Stimulated activated CD8-positive, alpha-beta memory T cell treated with anti-CD3 and anti-CD28 coated beads, Interleukin-4, amount 100 ng/mL, for 1 hour (primary cell): ENCODE data around the gene SEZ6L.

Experiments
- DNase-seq, 2 donors: peaks; one replicate each; pipeline ENCODE4 v3.0.0-alpha.2; 2020; ENCODE audit warnings: low read depth in 2 of 2, low spot score in 1 of 2

Gene SEZ6L

DNA sequence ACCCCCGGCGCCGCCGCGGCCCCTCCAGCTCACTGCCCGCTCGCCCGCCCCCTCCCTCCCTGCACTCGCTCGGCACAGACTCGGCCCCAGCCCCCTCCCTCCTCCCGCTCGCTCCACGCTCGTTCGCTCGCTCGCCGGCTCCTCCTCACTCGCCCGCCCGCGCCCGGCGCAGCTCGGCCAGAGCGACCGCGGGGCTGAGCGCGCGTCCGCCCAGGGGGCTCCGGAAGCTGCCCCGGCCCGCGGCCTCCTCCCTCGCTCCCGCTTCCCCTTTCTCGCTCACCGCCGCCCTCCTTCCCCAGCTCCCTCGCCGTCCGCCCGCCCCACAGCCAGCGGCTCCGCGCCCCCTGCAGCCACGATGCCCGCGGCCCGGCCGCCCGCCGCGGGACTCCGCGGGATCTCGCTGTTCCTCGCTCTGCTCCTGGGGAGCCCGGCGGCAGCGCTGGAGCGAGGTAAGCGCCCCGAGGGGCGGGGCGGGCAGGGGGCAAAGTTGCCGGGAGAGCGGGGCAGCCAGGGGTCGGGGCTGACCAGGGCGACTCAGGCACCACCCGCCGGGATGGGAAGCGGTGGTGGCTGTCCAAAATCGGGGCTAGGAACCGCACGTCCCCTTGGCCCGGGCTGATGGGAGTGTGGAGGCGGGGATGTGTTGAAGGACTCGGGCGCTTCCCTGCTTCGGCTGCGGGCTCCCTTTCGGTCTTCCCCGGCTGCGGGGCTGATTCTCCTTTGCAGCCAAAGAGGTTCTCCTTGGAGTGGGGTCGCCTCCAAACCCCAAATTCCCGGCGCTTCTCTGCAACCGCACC is at the start of gene SEZ6L:
Gene SEZ6L, plus strand, starts transcription at position 148 of the 797 bp plus-strand sequence. Its CDS starts 208 bp downstream, at position 356.
- DNase-seq: no peak

DNA sequence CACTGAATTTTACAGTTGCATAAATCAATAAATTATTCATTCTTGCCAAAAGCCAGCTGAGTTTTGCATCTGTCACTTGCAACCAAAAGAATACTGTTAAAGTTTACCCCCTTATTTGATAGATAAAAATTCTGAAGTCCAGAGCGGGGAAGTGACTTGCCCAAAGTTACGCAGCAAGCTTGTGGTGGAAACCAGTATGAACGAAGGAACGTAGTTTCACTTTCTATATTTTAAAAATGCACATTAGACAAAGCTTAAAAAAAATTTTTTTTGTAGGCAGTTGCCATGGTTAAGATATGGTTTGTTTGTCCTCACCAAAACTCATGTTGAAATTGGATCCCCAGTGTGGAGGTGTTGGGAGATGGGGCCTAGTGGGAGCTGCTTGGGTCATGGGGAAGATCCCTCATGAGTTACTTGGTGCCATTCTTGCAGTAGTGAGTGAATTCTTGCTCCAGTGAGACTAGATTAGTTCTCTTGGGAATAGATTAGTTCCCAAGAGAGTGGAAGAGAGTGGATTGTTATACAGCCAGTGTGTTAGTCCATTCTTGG is 46.3 kb upstream of the SEZ6L start:
- DNase-seq: no peak

DNA sequence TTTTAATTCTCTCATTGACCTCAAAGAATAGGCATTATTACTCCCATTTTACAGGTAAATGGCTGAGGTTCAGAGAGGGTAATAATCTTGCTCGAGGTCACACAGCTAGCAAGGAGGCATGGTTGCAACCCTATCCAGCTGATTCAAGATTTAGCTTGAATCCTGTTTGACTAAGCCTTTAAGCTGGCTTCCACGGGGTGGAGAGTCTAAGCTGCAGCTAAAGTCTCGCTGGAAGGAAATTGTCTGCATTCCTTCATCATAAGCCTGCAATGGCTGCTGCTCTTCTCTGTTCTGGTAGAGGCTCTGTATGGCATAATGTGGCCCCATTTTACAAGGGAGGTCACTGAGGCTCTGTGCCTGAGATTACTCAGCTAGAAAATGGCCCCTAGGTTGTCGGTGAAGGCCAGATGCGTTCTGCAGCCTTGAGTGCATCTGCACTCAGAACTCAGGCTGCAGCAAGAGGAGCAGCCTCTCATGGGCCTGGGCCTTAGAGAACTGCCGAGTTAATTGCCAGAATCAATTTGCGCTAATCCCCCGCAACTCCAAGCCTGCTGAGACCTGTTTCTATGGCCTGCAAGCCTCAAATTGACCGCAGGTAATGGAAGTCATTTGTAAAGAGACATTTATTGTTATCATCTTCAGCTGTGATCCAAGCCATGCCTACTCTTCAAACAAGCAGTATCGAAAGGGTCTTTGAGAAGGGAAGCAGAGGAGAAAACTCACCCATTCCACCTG is 44.1 kb upstream of the SEZ6L start:
- no peak for DNase-seq

DNA sequence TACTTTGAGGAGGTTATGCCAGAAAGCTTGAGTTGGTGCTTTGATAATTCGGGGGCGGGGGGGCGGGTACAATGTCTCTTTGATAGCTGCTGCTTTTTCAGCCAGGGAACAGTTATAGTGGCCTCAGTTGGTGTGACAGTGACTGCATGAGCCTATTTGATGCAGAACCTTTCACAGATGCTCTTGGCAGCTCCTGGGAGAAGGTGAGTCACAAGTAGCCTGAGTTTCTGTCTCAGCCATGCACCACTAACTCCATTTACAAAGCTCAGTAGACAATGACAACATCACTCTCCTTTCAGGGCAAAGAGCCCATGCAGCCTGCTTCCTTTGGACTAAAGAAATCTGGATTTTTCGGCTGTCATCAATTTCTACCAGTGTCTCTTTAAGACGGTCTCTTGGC is 42.1 kb upstream of the SEZ6L start:
- no peak for DNase-seq

DNA sequence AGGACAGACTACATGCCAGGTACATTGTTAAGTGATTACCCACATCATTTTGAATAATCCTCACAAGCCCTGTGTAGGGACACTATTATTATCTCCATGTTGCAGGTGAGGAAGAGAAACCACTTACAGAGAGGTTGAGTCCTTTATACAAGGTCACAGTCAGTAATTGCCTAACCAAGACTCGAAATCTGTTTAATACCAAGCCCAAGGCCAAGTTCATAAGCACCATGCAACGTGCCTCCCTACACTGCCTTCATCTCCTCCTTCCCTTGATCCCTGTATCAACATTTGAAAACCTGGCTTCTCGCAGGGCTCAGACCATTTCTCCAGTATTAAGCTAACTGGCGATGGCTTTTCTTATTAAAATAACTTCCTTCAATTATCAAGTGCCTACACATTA is 41.7 kb upstream of the SEZ6L start:
- DNase-seq: no peak

DNA sequence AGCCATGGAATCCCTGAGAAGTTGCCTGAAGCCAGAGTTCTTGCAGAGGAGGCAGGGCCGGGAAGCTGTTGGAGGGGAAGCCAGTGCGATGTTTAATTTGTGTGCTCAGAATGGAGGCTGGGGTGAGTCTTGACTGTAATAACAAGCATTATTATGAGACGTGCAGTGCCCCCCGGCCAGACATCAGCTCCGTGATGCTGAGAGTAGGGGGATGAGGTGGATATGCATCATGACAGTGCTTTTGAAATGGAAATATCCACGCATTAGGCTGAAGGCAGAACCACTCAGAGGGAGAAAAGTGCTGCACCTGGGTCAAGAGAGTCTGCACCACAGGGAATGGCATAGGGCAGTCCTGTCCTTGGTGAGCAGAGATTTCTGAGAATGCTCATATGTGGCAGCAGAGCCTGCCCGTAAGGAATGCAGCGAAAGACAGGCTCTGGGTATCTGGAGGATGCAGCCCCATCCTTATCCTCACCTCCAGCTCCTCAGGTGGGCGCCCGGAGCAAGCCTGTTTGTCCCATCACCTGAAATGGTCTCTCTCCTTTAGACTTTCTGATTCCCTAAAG is 37.6 kb upstream of the SEZ6L start:
- no peak for DNase-seq

DNA sequence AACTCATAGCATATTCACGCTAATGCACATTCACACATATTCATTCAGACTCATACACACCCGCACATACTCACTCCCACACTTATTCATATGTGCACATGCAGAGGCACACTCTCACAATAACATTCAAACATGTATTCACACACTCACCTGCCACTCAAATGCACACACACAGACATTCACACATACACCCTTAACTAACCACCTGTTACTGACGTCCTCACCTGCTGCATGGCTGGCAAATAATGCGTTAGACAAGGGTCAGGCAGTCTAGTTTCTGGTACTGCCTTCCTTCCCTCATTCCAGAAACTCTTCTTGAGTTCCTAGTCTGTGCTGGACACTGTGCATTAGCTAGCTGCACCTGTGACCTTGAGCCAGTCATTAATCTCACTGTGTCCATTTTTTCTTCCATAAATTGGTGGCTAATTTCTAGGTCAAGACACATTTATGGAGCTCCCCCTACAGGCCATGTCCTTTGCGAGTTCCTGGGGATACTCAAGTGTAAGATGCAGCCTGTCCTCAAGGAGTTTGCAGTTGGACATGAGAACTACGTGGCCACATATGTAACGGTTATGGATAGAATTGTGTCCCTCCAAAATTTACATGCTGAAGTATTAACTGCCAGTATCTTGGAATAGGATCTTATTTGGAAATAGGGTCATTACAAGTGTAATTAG is 34.5 kb upstream of the SEZ6L start:
- DNase-seq: no peak

DNA sequence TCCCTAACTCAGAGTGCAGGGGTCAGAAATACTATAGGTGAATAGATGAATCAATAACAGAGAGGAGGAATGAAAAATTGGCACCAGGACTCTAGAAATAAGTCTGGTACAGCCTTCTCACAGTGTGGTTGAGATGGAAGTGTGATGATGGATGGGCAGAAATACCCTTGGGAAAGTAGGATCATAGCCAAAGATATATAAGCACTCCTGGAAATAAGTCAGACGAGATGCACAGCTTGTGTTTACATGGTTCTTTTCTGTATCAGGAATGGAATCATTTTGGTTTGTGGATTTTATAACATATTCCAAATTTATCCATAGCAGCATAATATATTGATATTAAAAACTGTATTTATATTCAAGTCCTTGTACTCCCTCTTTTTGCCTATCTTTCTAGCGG is 33.5 kb upstream of the SEZ6L start:
- DNase-seq: no peak

DNA sequence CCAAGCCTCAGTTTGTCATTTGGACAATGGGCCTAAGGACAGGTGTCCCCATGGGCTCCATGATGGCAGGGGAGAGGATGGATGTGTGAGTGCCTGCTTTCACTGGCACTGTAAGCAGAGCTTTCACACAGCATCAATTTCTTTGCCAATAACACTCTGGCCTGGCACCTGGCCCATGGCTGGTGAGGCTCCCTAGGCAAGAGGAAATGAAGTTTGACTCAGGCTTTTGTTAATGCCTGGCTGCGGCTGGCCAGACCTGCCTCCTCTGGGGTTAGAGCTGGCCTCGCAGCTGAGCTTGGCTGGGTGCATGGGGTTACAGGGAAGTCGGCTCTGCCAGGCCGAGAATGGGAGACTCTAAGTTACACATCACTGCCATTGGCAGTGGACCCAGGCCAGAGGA is 30.0 kb upstream of the SEZ6L start:
- DNase-seq: no peak

DNA sequence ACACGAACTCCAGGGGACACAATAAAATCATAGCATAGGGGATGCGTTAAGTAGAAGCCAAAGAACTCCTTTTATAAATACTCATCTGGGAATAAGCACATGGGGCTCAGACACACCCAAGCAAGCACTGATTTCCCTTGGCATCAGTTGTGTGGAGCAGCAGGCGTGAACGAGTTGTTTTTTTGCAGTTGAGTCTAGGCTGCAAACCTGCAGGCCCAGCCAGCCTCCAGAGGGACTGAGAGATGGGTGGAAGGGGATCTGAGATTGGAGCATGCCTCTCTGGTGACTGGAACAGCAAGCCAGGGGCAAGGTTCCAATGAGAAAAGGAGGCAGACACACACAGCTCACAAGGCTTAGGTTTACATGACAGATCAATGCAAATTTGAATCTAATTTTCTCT is 27.4 kb upstream of the SEZ6L start:
- no peak for DNase-seq

DNA sequence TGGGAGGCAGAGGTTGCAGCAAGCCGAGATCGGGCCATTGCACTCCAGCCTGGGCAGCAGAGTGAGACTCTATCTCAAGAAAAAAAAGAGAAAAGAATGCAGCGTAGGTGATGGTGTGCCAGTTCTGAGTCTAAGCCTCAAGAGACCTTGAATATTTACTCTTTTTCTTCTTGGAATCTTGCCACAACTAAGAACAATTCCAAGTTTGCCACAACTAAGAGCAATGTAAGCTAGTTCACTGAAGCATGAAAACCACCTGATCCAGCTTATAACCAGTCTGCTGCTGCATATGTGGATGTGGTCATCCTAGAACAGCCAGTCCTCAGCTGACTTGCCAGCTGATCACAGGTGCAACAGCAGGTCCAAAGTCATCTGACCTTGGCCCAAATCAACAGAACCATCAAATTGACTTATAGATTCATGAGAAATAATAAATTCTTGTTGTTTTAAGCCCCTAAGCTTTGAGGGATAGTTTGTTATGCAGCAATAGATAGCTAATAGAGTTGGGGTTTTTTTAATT is 25.4 kb upstream of the SEZ6L start:
- DNase-seq: no peak

DNA sequence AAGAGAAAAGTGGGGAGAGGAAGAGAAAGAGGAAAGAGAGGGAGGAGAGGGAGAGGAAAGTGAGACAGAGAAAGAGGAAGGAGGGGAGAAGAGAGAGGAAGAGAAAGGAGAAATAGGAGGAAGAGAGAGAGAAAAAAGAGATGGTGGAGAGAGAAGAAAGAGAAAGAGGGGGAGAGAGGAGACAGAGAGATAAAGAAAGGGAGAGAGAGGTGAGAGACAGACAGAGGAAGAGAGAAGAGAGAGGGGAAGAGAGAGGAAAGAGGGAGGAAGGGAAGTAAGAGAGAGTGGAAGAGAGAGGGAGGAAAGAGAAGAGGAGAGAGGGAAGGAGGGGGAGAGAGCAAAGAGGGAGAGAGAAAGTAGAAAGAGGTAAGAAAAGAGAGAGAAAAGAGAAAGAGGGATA is 9.4 kb upstream of the SEZ6L start:
- no peak for DNase-seq

DNA sequence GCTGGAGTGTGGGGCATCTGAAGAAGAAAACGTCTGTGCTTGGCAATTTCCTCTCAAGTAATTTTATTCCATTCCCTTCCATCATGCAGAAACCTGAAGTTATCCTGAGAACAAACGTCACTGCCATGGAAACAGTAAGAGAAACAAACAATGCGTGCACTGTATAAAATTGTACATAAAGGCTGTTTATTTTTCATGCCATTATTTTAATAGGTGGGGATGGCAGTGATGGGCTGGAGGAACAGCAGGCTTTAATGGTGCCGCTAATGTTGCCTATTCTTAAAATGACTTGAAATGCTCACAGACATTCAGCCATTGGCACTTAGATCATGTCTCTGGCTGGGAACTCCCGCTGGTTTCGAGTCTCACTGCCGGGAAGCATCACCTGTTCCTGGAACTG is 7.5 kb upstream of the SEZ6L start:
- DNase-seq: no peak

DNA sequence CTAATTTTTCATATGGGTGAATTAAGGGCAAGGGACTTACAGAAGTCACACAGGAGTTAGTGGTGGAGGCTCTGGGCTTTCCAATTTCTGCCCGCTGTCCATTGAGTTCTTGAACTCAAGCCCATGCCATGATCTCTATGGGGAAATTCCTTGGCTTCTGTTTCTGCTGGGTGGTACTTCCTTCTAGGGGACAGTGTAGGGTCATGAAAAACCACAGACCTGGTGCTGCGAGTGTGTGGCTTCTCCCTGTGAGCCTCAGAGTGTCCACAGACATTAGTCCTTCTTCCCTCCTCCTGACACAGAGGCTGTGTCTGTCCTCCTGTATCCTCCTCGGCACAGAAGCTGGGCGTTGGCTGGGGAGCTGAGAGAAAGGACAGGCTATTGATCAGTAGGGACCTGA is 6.3 kb upstream of the SEZ6L start:
- DNase-seq: no peak

DNA sequence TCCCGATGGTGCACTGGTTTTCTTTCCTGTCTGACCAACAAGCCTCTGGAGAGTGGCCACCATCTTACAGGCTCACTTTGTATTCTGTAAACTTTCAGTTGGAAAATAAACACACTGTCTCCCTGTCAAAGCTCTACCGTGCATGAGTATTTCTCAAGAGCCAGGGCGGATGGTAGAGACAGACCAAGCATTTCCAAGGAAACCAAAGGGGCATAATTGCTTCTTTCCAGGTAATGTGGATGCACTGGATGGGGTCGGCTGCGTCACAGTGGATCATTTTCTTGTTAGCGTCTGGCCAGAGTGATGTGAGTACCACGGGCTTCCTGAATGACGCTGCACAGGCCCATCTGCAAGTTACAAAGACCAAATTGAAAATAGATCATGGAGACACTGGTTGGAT is 5.1 kb upstream of the SEZ6L start:
- DNase-seq: no peak

DNA sequence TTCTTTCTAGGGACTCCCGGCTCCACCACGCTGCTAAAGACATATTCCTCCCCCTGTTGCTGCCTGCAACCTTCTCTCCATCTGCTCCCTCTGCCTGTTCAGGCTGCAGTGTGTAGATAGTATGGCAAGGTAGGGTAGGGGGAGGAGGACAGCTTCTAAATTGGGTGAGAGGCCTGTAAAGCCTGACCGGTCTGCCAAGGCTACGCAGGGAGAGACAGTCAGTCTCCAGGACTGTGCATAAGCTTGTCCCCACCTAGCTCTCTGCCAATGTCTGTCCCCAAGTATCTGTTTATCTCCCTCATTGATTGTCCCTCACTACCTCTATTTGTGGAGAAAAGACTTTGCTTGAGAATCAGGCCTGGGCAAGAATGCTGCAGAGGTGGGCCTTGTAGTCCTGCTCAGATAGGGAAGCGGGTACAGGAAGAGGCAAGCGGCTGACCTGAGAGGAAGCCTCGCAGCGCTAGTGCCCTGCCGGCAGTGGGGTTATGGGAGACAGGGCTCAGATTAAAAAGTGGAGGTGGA is 871 bp upstream of the SEZ6L start:
- DNase-seq: no peak

DNA sequence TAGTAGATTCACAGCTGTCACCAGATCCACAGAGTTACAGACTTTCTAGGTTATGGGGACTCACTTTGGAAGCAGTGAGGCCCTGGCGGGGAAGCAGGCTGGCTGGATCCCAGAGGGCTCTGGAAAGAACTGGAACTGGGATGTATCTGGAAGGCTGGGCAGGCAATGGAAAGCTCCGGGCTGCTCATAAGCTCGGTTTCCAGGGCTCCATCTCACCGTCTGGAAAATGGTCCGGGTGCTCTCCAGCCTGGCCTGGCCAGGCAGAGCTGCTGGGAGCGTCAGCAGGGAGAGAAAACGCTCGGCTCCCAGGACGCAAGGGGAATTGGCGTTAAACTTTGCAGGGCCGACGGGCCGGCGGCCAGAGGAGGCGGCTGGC is 335 bp upstream of the SEZ6L start:
- no peak for DNase-seq

DNA sequence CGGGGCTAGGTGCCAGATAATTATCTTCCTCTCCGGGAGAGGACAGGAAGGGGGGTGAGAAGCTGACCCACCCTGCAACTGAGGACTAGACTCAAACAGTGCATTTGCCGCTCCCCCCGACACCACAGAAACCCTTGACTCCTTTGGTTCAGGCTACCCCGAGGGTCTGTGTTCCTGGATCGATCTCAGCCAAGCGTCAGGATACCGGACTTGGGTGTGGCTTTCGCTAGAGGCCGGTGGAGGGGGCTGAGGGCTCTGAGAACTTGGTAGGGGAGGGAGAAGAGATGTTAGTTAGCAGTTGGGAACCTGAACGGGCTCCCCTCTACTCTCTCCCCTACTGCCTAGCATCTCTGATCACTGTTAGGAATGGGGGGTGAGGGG is 840 bp downstream of the SEZ6L start:
- DNase-seq: no peak

DNA sequence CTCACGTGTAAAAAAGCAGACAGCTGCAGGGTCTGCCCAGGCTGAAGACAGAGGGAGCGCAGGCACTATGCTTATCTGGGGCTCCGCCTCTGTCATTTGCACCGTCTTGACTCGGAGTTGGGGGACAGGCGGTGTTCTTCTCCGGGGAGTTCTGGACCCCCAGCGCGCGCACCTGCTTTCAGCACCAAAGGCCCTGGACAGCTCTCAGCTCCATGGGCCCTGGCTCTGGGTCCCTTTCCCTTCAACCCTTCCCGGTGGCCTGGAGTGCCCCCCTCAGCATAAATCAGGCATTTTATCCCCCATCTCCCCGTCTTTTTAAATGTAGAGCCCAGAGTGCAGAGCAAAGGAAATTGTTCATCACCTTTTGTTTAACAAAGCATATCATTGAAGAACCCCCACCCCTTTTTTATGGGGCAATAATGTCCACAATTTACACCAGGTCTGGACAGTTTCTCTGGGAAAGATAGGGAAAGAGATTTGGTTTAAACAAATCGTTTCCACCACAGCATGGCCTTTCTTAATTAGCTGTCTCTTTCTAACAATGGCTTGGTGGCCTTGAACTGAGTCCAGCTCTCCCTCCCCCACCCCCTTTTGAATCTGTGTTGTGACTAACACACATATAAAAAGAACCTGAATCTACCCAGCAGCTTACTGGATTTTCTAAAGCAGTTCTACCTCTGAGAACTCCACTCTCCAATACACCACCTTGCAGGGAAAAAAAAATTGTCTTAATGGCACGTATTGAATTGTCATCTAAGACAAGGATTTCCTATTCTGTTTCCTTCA is 1.7 kb downstream of the SEZ6L start:
- DNase-seq: no peak

DNA sequence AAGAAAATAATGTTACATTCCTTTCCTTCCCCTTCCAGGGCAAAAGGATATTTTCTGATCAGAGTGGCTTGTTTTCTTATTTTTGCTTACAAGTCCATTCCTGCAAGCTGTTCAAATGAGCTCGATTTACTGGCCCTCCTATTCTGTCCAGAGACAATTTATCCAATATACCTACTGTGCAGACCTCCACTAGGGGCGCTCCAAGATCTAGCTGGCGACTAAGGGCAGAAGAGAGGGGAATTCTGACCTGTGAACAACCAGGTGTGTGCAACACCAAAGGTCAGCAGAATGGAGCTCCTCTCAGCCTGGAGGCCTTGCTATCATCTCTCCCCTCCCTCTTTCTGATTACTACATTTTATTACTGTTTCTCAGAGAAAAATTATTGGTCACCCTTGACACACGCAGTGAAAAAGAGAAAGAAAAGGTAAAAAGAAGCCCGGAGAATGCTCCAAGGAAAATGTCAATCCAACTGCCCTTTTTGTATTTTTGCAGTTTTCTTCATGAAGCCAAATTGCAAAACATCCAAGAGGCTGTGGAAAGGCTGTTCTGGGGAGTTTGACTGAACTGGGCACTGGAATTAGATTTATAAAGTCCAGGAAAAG is 3.2 kb downstream of the SEZ6L start:
- DNase-seq: no peak
